ENCODE data around the gene MPND.

MPND gene

GRCh38 chr19:4350111-4350510 lies 6.7 kb downstream of the MPND start:
- DNase-seq = no peak

DNA sequence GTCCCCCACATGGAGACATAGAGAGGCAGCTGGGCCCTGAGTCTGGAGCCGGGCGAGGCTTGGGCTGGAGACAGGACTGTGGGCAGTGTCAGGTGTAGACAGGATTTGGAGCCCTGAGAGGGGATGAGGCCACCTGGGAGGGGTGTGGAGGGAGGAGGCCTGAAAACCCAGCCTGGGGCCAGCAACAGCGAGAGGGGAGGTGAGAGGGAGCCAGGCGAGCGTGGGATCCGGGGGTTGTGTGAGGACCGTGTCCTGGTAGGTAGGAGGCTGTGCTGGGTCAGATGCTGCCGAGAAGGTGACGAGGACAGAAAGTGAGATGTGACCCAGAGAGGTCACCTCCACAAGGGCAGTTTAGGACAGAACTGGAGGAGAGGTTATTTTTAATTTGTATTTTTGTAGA lies 7.4 kb downstream of the MPND start:
- no peak for DNase-seq

DNA sequence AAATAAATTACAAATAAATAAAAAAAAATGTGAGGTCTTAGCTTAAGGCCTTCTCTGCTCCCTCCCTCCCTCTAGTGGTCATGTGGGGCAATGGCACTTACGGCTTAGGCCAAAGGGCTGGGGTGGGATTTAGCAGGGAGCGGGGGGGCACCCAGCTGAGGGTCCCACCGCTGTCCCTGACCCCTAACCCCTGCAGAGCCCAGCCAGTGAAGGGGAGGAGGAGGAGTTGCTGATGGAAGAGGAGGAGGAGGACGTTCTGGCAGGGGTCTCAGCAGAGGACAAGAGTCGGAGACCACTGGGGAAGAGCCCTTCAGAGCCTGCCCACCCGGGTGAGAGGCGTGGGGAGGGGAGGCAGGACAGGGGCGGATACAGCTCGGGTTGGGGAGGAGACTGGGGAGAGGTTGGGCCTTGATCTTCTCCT lies 9.3 kb downstream of the MPND start:
- DNase-seq = peak in 2 of 4 experiments; percentile 30 to 42

GRCh38 chr19:4354282-4354681 lies 10.9 kb downstream of the MPND start:
- DNase-seq = no peak

GRCh38 chr19:4354897-4355296 lies 11.5 kb downstream of the MPND start:
- no peak for DNase-seq

DNA sequence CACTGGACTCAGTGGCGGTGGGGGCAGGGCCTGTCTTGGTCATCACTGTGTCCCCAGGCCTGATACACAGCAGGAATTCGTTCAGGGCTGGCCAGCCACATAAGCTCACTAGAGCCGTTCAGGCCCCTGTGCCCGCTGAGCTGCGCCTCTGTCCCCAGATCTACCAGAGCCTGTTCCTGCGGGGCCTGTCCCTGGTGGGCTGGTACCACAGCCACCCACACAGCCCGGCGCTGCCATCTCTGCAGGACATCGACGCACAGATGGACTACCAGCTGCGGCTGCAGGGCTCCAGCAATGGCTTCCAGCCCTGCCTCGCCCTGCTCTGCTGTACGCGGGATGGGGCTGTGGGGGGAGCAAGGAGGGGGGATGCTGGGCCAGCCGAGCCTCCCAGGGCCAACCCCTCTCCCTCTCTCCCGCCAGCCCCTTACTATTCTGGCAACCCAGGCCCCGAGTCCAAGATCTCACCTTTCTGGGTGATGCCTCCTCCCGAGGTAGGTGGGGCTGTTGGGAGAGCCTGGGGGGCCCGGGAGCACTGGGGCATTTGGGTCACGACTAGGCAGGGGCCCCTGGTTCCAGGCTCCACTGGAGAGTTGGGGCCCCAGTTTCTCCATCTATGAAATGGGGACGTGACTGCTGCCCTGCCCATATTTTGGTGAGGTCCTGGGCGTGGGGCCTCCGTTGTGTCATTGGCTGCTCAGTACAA lies 13.9 kb downstream of the MPND start:
- no peak for DNase-seq

GRCh38 chr19:4357921-4358326 lies 14.6 kb downstream of the MPND start:
- no peak for DNase-seq

DNA sequence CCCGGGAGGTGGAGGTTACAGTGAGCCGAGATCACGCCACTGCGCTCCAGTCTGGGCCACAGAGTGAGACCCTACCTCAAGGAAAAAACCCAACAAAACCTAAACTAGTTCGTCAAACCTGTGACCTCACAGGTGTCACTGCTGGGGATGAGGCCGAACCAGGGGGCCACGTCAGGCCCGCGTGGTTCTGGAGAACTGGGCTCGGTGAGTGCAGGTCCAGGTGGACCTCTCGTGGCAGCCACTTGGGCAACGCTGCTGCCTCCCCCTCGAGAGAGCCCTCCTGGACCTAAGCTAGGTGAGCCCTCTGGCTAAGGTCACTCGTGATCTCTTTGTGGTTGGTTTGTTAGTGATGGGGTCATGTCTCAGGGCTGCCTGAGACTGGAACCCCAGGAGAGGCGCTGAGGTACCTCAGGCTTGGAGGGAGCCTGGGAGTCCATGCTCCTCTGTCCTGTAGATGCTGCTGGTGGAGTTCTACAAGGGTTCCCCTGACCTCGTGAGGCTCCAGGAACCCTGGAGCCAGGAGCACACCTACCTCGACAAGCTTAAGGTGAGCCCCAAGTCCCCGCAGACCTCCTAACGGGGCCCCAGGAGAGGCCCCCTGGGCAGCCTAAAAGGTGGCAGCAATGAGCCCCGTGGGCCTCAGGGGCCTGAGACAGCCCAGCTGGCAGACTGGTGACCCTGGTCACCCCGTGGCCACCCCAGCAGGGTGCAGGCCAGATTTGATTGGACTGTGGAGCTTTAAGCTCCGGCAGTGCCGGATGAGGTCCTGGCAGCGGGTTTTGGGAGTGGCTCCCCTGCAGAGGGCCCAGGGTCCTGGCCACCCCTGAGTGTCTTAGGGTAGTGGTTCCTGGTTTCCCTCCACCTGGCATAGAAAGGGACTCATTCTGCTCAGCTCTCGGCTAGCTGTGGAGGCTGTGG lies 15.6 kb downstream of the MPND start:
- no peak for DNase-seq

- DNase-seq = no peak
Measured at GRCh38 chr19:4359627-4360000, 16.3 kb downstream of the MPND start.

DNA sequence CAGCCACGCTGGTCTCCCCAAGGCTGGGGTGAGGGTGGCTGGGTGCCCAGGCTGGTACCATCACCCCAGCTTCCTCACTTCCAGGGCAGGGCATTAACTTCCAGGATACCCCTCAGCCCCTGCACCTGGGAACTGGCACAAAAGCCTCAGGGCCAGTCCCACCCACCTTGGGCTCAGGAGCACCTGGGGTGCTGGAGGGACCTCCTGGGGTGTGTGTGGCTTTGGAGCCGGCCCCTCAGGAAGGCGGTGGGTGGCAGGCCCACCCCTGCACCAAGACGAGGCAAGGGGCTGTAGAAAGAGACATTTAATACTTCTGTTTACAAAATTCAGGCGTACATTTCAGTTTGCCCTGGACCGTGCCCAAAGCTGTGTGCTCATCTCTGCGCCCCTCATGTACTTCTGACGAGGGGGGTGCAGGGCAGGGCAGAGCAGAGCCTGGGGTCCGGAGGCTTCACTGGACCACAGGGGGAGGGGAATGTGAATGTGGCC lies 16.8 kb downstream of the MPND start:
- DNase-seq = no peak

DNA sequence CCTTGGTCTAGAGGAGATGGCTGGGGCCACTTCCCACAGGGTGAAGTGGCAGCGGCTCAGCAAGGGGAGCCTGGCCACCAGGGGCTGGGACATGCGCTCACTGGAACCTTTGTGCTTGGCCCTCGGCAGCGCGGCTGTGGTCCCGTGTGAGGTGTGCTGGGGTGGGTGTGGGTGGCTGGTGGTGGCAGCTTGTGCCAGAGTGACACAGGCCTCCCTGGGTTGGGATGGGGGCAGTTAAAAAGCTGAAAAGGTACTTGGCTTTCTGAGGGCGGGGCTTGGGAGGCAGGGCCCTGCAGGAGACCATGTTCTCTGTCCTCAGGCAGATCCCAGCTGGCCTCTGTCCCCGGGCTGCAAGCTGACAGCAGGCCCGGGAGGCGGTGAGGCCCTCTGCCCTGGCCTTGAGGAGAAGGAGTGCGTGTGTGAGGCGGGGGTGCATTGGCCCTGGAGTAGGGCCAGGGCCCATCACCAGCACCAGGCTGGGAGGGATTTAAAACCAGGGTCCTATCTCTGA lies 17.3 kb downstream of the MPND start:
- DNase-seq = no peak

GRCh38 chr19:4361152-4362046 lies 18.0 kb downstream of the MPND start:
- no peak for DNase-seq

GRCh38 chr19:4362101-4362828 lies 18.9 kb downstream of the MPND start:
- no peak for DNase-seq

DNA sequence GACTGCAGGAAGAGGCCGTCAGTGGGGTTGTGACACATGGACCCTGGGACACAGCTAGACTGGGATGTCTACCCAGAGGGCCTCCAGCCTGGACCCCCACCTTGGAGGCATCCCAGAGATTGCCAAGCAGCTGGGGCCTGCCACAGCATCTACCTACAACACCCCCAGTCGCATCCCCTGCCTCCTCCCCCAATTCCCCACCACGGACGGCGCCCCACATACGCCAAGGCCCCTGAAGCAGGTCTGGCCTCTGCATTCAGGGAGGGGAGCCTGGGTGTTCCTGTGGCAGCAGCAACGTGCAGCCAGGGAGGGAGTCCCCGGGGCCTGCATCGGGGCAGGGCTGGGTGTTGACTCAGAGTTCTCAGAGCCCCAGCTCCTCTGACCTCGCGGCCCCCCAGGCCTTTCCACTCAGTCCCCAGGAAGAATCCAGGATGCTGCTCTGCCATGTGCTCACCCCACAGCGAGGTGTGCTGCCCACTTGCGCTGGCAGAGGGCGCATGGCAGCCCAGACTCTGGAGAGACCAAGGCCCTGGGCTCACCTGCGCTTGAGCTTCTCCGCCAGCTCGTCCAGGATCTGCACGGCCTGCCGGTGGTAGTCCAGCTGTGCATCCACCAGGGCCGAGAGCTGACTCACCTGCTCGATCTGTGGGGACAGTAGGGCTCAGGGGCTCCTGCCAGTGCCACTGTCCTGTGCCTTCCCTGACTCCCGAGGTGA lies 19.6 kb downstream of the MPND start:
- no peak for DNase-seq

DNA sequence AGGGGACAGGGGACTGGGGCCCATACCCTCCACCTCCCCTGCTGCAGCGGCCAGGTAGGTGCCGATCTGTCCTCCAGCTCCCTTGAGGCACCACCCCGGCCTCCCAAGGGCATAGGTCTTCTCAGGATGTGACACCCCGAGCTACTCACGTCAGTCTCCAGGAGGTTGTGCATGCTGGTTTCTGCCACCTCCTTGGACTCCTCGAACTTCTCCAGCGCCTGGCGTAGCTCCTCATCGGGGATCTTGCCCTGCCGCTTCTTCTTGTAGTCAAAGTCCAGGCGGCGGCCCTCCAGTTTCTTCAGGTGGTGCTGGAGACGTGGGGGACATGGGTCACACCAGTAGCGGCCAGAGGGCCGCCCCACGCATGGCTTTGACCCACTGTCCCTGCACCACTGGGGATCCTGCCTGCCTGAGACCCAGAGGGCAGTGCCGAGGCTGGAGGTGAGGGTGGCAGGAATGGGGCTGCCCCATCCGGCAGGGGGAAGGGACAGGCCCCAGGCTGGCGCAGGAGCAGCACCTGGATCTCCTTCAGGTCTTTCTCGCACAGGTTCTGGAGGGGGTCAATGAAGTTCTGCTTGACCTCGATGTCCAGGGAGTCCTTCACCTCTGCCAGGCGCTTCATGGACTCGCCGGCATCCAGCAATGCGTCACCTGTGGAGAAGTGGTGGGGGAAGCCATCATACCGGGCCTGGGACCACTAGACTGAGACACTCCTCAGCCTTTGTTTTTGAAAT lies 20.4 kb downstream of the MPND start:
- no peak for DNase-seq

- DNase-seq = no peak
Measured at GRCh38 chr19:4365341-4365740, 22.0 kb downstream of the MPND start.

GRCh38 chr19:4365791-4366665 lies 22.7 kb downstream of the MPND start:
- no peak for DNase-seq

DNA sequence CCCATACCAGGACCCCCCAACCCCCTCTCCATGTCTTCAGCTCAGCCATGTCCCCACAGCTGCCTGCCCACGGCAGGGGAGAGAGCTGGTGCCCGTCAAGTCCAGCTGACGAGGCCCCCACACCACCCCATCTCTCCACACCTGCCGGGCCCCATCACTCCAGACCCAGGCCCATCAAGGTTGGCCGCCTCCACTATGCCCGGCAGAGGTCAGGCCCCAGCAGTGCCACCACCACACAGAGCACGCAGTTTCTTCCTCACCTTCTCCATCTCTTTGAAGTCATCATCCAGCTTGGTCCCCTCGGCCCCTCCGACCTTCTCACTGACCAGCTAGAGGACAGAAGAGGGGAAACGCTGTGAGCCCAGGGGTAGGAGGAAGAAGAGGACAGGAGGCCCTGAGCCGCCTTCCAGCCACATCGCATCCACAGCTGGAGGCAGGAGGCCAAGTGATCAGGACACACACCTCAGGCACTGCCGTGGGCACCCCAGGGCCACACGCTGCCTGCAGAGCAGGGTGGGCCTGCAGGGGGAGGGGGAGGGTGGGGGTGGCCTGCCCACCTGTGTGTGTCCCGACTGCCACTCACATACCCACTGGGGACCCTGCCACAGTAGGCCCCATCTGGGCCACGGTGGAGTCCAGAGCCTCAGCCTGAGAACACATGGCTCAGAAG lies 23.4 kb downstream of the MPND start:
- DNase-seq = no peak

DNA sequence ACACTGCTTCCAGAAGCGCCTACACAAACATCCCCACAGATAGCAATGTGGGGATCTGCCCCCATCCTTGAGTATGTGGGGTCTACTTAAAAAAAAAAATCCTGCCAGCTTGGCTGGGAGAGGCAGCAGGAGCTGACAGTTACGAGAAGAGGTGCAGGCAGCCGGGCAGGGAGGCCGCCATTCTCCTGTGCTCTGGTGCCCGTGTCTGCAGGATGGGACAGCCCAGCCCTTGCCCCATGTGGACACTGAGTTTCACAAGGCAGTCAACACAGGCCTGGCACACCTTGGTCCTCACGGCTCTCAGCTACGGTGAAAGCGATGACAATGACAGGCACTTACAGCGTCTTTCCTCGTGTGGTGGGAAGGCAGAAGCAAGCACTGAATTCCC lies 24.0 kb downstream of the MPND start:
- no peak for DNase-seq
